Epithelial cell of esophagus (primary cell): ENCODE results near the gene AGBL1.

Experiments used
- DNase-seq: peaks from one replicate; pipeline ENCODE4 v3.0.0; 2010; ENCODE audit warnings: low read depth
- H3K4me3 ChIP-seq: 2 replicates; pipeline ENCODE4 v1.5.1; 2011; ENCODE audit warnings: mild to moderate bottlenecking, low read length, control low read depth
- CTCF ChIP-seq: IDR thresholded peaks from 2 replicates; pipeline ENCODE4 v1.5.1; 2011; ENCODE audit warnings: low read depth, mild to moderate bottlenecking, low read length, control low read depth, inconsistent platforms; ENCODE audit not compliant: insufficient read depth; ENCODE audit errors: missing control alignments

The AGBL1 gene

DNA sequence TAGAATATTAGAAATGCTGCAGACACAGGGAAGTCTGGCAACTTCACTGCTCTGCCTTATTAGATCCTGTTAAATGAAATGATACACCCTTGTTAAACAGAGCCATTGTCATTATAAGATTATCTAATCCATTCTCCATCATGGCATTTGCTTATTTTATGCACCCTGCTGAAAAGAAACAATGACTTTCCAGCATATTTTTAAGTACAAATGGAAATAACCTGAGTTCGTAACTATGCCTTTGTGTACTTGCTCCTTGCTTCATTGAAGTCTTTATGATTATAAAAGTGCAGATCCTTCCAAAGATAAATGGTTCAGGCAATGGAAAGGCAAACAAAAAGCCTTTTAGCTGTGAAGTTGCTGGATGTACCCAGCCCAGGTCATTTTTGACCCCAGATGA, 195.7 kb downstream of the AGBL1 start:
- no peak for TF ChIP-seq CTCF
- no peak overlapping the region for H3K4me3 ChIP-seq
- DNase-seq = no peak

GRCh38 chr15:86278586-86278985, 198.9 kb downstream of the AGBL1 start:
- no peak for TF ChIP-seq CTCF
- DNase-seq = no peak
- no peak overlapping the region for H3K4me3 ChIP-seq

DNA sequence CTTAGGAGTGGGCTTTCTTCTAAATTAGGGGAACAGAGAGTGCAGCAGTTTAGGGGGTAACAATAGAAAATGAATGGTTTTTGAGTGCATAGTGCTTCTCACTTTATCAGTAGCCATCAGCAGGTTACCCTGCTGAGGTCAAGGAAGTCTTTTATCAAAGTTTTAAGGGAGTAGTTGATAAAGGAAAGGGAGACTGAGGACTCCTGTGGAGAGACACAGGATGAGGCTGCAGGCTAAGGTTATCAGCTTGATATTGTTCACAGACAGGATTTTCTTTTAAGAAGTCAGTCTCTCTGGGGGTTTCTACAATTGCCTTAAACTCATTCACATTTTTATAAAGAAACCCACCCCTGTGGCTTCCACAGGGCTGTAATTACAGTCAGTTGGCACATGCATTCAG, 205.0 kb downstream of the AGBL1 start:
- H3K4me3 ChIP-seq = no peak overlapping the region
- DNase-seq = no peak
- no peak for TF ChIP-seq CTCF

GRCh38 chr15:86295511-86295910, 215.8 kb downstream of the AGBL1 start:
- no peak for TF ChIP-seq CTCF
- DNase-seq = no peak
- H3K4me3 ChIP-seq = no peak overlapping the region

GRCh38 chr15:86296769-86297168, 217.1 kb downstream of the AGBL1 start:
- TF ChIP-seq CTCF = no peak
- DNase-seq = no peak
- no peak overlapping the region for H3K4me3 ChIP-seq

- H3K4me3 ChIP-seq = no peak overlapping the region
- no peak for TF ChIP-seq CTCF
- peak; percentile 84 for DNase-seq
Observed at GRCh38 chr15:86300390-86301125, 220.9 kb downstream of the AGBL1 start.
